Middle frontal gyrus (tissue), 1 donor: ENCODE measurements around the gene EXOC3L4.

Experiments used
- DNase-seq: peaks from one replicate; pipeline ENCODE4 v3.0.0-alpha.2; 2015; ENCODE audit warnings: low spot score; ENCODE audit errors: extremely low spot score

Gene EXOC3L4

DNA sequence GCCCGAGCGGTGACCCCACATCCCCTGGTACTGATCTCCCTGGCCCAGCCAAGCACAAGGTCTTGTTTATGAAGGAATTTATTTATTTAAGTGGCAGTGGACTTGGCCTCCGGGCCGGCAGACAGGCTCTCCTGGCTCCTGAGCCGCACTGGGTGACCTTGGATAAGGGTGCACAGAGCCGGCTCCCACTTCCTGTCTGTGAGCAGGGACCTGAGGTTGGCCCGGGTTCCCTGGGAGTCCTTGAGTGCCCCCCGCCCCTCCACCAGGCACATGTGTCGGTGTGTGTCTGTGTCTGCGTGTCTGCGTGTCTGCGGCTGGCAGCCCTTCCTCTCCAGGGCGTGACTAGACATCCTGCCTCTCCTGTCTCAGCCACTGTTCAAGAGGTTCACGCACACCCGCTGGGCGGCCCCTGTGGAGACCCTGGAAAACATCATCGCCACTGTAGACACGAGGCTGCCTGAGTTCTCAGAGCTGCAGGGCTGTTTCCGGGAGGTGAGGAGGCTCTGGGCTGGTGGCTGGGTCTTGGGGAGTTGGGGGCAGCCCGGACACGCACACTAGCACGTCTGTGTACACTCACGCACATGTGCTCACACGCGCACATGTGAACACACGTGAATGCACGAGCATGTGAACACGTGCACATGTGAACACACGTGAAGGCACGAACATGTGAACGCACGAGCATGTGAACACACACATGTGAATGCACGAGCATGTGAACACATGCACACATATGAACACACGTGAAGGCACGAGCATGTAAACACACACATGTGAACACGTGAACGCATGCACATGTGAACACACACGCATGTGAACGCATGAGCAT is 38.1 kb downstream of the EXOC3L4 start:
- DNase-seq = no peak

DNA sequence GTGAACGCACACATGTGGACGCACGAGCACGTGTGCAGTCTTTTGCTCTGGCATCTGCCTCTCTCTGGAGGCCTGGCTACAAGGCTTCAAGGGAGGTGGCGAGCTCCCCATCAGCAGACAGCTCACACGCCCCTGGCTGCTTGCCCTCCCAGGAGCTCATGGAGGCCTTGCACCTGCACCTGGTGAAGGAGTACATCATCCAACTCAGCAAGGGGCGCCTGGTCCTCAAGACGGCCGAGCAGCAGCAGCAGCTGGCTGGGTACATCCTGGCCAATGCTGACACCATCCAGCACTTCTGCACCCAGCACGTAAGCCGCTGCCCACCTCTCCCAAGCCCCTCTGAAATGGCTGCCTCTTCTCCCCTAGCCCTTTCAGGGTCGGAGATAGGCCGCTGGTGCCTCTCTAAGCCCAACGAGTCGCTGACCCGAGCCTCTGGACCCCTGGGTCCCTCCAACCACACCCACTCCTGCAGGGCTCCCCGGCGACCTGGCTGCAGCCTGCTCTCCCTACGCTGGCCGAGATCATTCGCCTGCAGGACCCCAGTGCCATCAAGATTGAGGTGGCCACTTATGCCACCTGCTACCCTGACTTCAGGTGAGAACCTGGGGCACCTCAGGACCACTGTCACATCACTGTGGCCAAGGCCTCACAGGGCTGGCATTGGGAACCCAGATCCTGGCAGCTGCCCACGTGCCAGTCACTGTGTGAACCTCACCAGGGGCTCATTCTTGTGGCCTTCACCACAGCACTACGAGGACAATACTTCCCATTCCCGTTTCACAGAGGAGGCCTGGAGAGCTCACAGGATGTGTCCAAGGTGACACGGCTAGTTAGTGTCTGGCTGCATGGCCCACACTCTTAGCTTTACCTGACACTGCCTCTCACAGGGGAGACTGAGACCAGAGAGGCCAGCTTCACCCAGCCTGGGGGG is 39.0 kb downstream of the EXOC3L4 start:
- no peak for DNase-seq

DNA sequence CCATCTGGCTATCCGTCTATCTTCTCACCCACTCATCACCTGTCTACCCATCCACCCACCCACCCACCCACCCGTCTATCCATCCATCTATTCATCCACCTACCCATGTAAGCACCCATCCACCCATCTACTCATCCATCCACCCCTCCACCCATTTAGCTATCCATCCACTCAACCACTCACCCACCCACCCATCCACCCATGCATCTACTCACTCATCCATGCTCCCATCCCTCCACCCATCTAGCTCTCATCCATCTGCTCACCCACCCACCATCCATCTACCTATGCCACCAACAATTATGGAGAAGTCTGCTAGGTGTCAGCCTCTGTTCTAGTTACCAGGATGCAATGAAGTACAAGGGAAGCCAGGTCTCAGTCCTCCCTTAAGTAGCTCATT is 39.9 kb downstream of the EXOC3L4 start:
- DNase-seq = no peak

GRCh38 chr14:103134919-103135318 is 40.4 kb downstream of the EXOC3L4 start:
- DNase-seq = no peak

DNA sequence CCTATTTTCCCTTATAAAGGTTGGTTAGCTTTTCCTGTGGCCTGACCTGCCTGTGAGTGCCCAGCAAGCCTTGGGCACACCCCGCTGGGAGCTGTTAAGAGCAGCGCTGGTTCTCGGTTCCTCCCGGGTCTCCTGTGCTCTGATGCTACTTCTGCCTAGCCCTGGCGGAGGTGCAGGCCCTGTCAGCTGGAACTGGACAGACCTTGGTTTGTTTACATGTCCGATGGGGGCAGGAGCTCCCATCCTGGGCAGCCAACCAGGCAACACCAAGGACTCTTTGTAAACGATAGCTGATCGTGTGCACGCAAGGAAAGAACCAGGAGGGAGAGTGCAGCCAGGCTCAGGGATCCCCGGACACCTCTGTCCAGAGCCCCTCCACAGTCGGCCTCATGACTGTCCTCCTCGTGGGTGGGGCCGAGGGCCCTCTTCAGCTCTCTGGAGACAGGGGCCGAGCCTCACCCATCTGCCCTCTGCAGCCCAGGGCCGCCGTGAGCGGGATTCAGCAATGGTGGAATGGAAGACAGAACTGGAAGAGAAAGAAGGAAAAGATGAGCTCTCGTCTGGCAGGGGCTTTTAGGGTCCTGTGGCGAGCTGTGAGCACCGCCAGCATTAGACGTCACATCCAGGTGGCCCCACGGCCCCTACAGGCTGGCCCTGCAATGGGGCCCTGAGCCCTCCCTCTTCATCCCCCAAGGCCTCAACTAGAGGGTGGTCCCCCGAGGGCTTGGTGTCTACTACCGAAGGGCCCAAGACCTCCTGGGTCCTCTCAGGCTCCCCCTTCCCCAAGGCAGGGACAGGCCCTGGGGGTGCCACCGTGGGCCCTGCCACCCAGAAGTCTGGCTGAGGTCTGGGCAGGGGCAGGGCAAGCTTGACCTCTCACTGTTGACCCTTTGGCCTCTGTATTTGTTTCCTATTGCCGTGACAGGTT is 41.1 kb downstream of the EXOC3L4 start:
- DNase-seq = no peak

GRCh38 chr14:103136388-103137271 is 42.1 kb downstream of the EXOC3L4 start:
- no peak for DNase-seq

DNA sequence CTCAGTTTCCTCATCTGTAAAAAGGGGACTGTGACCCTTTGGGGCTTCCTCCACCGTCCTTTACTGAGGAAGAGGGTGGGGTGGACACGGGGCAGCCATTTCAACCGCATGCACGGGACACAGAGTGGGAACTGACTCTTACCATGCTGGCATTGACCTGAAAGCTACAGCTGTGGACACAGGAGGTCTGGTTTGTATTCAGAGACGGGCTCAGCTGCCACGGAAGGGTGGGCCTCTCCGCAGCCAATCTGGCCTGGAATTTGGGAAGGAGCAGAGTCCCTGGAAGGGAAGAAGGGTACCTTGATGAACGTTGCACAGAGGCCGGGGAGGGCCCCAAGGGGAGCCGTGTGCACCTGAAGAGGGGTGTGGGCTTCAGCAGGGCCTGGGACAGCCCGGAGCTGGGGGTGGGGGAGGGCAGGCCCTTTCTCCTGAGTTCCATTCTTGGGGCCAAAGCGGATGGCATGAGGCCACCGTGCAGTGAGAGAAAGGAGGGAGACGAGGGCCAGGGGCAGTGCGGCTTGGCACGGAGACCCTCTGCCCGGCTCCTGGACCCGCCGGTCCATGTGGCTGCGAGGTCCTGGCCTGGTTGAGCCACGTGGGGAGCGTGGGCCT is 43.3 kb downstream of the EXOC3L4 start:
- no peak for DNase-seq

DNA sequence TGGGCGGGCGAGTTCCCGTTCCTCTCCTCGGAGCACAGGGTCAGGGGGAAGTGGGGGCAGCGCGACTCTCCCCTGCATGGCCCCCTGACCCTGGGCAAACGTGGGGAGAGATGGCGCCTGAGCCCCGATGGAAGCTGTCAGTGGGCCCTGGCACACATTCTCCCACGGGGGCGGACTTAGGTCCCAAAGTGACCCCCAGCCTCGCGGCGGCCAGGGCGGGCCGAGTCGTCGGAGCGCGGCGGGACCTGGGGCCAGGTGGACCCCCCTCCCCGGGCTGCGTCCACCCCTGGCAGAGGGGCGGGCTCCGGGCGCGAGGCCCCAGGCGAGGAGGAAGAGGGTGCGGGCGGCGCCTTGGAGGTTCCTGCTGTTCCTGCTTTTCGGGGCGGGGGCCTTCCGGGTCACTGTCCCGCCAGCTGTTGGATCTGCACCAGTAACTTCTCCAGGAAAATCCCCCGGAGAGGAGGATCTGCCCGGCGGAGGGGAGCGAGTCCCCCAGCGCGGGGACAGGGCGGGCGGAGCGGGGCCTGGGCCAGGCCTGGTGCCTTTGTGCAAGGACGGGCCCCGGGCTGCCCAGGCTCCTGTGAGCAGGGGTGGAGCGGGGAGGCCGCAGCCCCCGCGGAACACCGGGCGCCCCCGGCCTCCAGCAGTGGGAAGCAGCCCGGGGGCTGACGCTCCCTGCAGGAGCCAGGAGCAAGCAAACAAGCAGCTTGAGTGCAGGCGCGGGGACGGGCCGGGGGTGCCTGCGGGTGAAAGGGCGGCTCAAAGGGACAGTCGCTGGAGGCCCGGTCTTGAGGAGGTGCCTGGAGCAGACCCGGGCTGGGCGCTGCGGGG is 44.0 kb downstream of the EXOC3L4 start:
- no peak for DNase-seq

- no peak for DNase-seq
Measured at GRCh38 chr14:103139132-103140025, 44.9 kb downstream of the EXOC3L4 start.

DNA sequence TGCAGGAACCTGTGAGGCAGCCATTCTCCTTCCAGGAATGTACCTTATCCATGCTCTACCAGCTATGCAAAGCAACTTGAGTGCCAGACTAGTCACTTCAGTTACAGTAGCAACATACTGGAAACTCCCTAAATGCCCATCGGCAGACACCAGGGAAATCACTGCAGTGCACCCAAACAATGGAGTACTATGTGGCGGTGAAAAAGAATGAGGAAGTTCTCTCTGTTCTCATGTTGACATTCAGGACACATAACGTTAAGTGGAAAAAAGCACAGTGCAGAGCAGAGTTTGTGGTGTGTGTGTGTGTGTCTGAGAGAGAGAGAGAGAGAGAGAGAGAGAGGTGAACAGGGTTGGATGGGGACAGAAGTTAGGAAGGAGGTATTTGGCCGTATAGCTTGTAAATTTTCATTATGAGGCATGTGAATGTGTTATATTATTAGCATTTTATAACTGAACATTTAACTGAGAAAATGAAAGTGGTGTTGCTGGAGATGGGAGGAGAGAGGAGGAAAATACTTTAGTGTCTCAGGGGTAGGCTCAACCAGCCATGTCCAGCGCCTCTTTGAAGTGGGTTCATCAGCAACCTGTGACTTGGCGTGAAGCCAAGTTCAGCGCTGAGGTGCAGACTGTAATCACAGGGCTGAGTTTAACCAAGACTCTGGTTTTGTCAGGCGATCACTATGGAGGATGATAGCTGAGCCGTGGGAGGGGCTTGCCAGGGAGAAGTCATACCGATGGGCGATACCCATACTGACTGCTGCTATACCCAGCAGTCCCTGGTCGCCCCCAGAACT is 46.0 kb downstream of the EXOC3L4 start:
- DNase-seq = no peak

DNA sequence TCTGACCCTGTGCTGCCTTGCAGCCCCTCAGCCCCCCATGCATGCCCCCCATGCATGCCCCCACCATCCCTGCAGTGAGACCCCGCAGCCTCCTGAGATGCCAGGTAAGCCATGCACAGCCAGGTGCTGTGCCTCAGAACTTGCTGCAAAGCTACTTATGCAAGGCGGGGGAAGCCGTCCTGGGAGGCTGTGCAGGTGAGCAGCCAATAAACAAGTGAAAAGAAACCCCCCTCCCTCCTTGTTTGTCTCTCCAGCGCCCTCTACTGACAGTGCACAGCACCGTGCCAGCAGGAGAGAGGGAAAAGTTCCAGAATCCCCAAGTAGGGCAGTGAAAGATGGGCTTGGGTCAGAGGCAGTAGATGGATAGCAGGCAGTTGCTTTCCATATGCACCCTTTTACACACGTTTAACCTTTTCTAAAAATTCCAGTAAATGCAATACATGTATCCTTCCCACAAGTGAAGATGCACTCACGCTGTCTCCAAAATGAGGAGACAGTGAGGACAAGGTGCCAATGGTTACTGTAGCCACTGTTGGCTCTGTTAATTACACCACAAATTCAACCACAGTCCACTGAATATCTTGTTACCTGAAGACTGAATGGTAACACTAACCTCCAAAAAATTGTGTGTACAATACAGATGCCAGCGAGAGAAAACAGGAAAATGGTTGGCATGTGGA is 46.7 kb downstream of the EXOC3L4 start:
- no peak for DNase-seq

GRCh38 chr14:103142026-103142425 is 47.5 kb downstream of the EXOC3L4 start:
- no peak for DNase-seq

DNA sequence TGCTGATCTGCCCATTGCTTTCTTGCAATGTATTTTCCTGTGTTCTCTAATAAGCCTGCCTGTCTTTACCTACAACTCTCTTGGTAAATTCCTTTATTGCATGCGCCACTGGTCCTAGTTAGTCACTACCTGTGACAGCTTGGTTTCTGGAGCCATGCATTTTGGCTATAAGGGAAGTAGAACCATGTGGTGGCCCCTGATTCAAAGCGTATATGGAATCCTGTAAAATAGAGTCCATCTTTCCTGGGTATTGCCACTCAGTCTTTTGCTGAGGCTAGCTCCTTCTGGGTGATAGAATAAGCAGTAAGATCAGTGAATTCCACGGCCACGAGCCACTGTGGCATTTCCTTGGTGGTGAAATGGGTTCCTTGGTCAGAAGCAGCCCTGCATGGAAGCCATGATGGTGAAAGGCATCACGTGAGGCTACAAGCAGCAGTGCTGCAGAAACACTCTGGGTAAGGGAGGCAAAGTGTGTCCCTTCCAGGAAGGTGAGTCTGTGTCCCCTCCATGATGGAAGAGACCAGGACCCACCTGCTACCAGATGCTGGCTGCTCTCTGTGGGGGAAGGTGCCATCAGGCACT is 48.3 kb downstream of the EXOC3L4 start:
- no peak for DNase-seq

- DNase-seq = no peak
Measured at GRCh38 chr14:103143506-103143905, 49.0 kb downstream of the EXOC3L4 start.

DNA sequence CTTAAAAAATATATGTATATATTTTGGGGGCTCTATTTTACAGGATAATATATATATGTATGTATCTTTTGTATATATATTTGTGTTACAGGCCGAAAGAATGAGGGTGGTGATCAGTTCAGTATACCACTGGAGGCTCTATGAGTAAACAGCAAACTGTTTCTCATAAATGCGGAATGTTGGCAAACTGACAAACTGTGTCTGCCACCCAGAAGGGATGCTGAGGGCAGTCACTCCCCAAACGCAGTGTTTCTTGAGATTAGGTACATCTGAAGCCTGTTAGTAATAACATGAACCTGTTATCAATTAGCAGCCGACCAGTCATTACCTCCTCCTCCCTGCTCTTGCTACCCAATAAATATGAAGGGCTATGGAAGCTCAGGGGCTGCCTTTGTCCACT is 49.6 kb downstream of the EXOC3L4 start:
- DNase-seq = no peak

- DNase-seq = no peak
Measured at GRCh38 chr14:103146141-103146709, 51.7 kb downstream of the EXOC3L4 start.
